GM21515 (cell line): ENCODE measurements around the gene RPL34.

Source experiments
- ATAC-seq: cut with Tn5 transposase; IDR thresholded peaks from one replicate; pipeline ENCODE4 v1.9.1; 2021; ENCODE audit not compliant: unreplicated experiment

Gene RPL34

GRCh38 chr4:108622828-108623227 lies 2.5 kb downstream of the RPL34 start:
- no peak for ATAC-seq

- no peak for ATAC-seq
These were observed 4.1 kb downstream of the RPL34 start for GRCh38 chr4:108624263-108625056.

- no peak for ATAC-seq
These were observed 5.7 kb downstream of the RPL34 start for GRCh38 chr4:108626056-108626455.

- no peak for ATAC-seq
These were observed 8.0 kb downstream of the RPL34 start for GRCh38 chr4:108628411-108628810.

- ATAC-seq: no peak
These were observed 14.8 kb downstream of the RPL34 start for GRCh38 chr4:108635070-108635655.

GRCh38 chr4:108636246-108636645 lies 15.9 kb downstream of the RPL34 start:
- no peak for ATAC-seq

- no peak for ATAC-seq
These were observed 17.5 kb downstream of the RPL34 start for GRCh38 chr4:108637856-108638255.

GRCh38 chr4:108644237-108644636 lies 23.9 kb downstream of the RPL34 start:
- no peak for ATAC-seq

- no peak for ATAC-seq
These were observed 26.3 kb downstream of the RPL34 start for GRCh38 chr4:108646706-108647105.

GRCh38 chr4:108649863-108650211 lies 29.5 kb downstream of the RPL34 start:
- peak; percentile 22 for ATAC-seq

- peak; percentile 96 for ATAC-seq
These were observed 30.0 kb downstream of the RPL34 start, which contains the start of gene OSTC for GRCh38 chr4:108650212-108651013. OSTC (plus strand) TSS chr4:108650599; CDS start chr4:108650656, 57 bp downstream.

- peak; percentile 26 for ATAC-seq
These were observed 30.8 kb downstream of the RPL34 start for GRCh38 chr4:108651014-108651791.

GRCh38 chr4:108662629-108663028 lies 42.3 kb downstream of the RPL34 start:
- ATAC-seq: no peak

GRCh38 chr4:108674356-108674977 lies 54.1 kb downstream of the RPL34 start:
- ATAC-seq: no peak
